ENCODE results near the gene HOXB6. TPM values are rescaled to one million over a fixed set of nuclear protein-coding genes. Genes with fewer than 3 reads are reported as not detected.

The HOXB6 gene
- total RNA-seq, 1 experiment from 2014 or later, result 0.92 TPM

DNA sequence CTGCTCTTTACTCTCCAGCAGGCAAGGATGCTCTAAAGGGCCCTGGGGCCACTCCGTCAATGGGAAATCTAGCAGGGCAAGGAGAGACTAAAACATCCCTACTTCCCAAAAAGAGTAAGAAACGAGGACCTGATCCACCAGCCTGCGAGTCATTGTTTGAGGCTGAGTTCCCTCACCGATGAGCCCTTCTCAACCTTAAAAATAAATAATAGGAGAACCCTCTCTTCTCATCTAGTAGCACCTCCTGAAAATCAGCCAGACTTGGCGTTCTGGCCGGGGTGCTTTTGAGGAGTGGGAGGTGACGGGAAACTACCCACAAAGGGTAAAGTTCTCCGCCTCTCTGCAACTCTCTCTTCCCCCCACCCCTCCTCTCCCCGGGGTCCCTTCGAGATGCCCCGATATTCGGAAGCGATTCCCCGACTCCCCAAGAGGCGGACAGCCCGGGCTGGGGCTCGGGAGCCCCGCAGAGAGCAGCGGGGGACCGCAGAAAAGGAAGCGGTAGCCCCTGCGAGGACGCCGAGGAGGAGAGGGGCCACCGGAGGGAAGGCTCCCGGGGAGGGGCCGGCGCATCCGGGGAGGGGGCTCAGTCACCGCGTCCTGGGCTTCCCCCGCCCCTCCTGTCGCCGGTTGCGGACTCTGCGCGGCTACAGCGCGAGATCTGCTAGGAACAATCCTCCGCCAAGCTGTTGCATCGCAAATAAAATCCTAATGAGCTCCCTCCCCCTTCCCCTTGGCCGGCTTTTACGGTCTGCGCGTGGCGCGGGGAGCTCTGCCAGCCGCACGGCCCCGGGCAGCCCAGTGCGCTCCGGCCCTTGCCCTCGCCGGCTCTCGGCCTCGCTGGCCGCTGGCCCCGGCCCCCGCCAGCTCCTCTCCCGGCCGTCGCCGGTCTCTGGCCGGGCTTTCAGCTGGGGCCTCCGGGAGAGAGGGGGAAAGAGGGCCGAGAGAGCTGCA, 20.0 kb upstream of the HOXB6 start:
- in situ Hi-C loops (cut with HindIII; ENCODE audit: low sequenced_read_pairs), result no loop called here
- DNase-seq (ENCODE audit: low spot score), result no peak

DNA sequence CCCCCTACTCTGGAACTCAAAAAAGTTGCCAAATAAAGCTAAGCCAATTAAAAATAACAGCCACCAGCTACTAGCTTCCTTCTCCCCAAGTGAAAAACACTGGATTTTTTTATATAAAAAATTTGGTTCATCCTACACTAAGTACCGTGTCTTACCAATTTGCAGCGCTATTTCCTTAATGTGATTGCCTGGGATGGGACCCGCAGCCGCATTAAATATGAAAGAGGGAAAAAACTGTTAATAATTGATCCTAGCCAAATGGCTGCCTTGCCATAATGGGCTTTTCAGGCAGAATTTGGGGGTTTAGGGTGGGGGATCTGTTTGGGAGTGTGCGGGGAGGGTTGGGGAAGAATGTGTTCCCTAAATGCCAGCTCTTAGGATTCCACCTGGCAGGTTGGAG, 19.3 kb upstream of the HOXB6 start:
- in situ Hi-C loops (cut with HindIII; ENCODE audit: low sequenced_read_pairs), result no loop called here
- DNase-seq (ENCODE audit: low spot score), result no peak

DNA sequence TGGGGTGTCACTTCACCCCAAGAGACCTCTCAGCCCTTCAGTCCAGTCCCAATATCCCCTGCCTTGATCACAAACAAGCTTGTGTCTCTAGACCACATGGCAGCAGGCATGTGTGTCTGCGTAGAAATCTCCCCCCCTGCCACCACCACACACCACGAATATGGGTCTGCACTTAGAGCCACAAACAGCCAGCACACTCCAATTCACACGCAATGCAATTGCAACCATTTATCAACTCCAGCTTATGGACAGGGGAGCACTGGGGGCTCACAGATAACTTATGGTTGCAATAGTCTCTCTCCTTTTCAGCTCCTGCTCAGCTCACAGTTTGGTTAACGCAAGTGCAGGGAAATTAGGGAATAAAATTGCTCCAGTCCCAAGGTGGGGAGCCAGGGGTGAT, 18.8 kb upstream of the HOXB6 start:
- in situ Hi-C loops (cut with HindIII; ENCODE audit: low sequenced_read_pairs), result no loop called here
- DNase-seq (ENCODE audit: low spot score), result no peak

DNA sequence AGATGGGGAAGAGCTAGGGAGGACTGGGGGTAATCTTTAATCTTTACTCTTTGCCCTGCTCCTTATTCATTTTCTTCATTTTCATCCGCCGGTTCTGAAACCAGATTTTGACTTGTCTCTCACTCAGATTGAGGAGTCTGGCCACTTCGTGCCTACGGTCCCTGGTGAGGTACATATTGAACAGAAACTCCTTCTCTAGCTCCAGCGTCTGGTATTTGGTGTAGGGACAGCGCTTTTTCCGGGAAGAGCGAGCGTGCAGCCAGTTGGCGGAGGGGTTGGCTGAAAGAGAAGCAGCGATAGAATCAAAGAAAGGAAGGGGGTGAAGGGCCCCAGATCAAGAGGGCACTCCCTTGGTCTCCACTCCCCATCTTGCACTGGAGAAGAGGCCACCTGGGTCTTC, 18.1 kb upstream of the HOXB6 start:
- no peak for DNase-seq (ENCODE audit: low spot score)
- in situ Hi-C loops (cut with HindIII; ENCODE audit: low sequenced_read_pairs), result no loop called here

DNA sequence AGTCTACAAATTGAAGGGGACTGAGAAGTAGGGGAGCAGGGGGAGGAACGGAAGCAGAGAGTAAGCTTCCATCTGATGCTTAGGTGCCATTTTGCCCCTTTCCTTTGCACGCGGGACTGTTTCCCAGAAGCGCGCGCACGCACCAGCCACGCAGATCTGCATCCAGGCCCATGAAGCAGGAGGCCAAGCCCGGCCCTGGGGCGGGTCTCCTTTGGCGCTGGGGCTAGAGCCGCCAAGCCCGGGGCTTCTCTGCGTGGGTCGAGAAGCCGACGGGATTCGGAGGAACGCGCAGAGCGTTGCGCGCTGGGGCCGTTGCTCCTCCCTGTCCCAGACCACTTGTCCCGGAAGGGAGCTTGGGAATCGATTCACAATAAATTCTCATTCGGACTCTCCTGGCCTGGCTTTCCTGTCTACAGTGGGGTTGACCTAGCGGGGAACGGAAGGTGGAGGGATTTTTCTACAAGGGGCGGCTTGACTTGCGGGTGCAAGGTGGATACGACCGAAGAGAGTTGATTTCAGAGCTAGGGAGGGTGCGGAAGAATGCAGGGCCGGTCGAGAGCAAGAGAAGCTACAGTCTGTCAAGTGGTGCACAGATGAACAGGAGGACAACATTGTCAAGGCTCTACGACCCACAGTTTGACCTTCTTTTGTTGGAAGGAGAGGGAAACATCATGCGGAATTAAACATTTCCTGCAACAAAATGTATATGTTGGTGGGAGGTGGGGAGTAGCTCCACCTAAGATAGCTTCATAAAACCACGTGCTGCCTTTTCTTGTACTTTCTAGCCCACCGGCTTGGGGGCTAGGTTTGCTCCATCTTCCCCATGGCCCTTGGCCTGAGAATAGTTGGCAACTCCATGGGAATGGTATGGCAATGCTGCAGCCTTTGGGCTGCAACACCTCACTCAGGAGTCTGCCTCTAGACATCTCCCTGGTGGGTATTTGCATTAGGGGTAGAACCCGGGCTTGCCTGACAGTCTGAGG, 16.9 kb upstream of the HOXB6 start:
- in situ Hi-C loops (cut with HindIII; ENCODE audit: low sequenced_read_pairs), result no loop called here

DNA sequence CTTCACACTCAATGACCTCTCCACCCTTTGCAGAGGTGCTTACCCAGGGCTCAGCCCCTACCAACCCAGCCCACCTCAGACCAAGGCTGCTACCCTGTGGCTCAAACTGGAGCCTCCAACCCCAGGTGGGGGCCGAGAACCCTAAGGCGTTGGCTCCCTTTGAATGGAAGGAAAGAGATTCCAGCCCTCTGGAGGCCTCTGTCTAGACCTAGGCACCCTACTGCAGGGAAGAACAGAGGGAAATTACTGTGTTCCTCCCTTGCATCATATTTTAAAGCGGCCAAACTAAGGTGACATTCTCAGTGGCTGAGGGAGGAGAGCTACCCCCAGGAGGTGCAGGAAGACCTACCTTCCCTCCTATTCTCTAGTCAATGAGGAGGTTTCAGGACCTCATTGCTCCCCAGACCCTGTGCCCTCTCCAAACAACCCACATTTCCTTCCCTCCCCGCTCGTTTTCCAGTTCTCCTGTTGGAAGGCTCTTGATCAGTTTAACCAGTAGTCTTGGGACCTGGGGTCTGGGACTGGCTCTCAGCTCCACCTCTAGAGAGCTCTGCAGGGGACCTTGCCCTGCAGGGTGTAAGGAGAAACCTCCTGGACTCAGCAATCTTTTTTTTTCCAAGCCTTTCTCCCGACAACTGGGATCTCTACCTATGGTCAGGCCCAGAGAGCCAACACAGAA, 15.8 kb upstream of the HOXB6 start:
- in situ Hi-C loops (cut with HindIII; ENCODE audit: low sequenced_read_pairs), result no loop called here
- DNase-seq (ENCODE audit: low spot score), result no peak

More for the DNA sequence above, 16.9 kb upstream of the HOXB6 start:
- DNase-seq (ENCODE audit: low spot score), result no peak

DNA sequence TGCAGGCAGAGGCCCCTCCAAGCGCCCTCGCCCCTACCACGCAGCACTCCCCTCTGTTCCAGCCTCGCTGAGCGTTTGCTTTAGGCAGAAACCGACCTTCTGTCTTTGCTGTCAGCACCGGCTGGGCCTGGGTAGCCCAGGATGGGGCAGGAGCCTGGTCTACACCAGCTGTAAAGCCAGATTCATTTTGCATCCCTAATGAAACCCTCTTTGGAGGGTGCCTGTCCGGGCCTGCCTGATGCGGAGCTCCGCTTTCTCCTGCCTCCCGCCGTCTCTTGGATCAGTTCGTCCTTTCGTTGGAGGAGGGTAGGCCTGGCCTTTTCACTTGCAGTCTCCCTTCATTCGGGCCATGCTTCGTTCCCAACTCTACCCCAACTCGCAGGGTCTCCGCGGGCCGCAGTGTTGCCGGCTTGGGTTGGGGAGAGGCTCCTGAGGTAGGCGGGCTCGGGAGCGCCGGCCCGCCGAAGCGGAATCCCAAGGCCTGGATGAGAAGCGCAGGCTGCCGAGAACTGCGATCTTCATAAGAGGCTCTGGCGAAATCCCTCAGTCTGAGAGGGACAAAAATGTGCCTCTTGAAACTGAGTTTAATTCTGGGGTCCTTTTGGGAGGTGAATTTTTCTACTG, 15.2 kb upstream of the HOXB6 start:
- DNase-seq (ENCODE audit: low spot score), result no peak
- in situ Hi-C loops (cut with HindIII; ENCODE audit: low sequenced_read_pairs), result no loop called here

DNA sequence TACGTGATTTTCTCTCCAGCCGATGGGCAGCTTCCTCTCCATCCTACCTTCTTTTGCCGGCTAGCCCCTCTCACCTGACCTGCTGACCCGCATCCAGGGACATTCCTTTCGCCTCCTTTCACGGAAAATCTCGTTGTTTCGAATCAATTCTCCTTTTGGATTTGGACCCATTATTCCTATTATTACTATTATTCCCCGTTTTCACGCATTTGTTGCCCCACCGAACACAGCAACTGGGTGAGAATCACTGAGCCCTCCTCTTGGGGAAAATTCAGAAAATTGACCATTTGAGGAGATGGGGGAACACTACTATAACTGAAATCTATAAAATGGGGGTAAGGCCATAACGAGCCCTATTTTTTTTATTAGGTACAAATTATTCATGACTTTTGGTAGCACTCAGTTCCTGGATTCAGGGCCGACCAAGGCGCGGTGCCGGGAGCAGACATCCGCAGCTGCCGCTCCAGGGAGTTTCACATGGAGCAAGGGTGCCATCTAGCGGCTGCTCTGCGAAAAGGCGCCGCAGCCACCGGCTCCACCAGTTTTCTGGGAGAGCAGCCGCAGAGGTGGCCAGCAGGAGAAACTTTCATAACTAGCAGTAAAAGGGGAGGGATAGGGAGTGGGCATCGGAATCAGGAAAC, 13.6 kb upstream of the HOXB6 start:
- DNase-seq (ENCODE audit: low spot score), result peak; percentile 76
- in situ Hi-C loops (cut with HindIII; ENCODE audit: low sequenced_read_pairs), result no loop called here

DNA sequence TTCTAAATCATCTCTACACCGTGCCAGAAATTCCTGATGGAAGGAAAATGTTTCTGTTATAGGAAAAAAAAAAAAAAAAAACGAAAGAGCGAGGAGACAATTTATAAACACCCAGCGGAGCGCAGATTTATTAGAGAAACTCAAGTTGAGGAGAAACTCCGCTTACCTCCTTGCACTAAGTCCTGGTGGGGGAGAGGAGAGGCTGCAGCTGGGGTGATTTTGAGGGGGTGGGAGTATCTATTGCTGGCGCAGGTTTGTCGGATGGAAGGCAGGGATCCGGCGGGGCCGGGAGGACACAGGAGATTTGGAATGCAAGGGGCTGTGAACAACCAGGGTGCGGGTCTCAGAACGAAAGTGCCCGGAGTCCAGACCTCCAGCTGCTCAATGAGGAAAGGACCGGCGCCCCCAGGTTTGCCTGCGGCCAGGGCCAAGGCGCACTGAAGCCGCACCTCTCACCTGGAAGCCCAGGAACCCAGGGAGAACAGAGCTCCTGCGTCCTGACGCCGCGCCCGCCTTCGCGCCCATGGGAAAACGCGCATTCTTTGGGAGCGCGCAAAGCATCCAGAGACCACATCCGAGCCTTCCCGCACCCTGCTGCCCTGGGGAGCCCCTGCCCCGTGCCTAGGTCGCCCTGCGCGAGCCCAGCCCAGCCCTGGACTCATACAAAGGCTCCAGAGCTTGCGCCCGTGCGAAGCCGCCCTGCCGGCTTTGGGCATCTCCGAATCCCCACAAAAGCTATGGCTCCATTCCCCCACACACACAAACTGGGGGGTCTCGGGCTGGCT, 12.9 kb upstream of the HOXB6 start:
- in situ Hi-C loops (cut with HindIII; ENCODE audit: low sequenced_read_pairs), result no loop called here
- DNase-seq (ENCODE audit: low spot score), result no peak

DNA sequence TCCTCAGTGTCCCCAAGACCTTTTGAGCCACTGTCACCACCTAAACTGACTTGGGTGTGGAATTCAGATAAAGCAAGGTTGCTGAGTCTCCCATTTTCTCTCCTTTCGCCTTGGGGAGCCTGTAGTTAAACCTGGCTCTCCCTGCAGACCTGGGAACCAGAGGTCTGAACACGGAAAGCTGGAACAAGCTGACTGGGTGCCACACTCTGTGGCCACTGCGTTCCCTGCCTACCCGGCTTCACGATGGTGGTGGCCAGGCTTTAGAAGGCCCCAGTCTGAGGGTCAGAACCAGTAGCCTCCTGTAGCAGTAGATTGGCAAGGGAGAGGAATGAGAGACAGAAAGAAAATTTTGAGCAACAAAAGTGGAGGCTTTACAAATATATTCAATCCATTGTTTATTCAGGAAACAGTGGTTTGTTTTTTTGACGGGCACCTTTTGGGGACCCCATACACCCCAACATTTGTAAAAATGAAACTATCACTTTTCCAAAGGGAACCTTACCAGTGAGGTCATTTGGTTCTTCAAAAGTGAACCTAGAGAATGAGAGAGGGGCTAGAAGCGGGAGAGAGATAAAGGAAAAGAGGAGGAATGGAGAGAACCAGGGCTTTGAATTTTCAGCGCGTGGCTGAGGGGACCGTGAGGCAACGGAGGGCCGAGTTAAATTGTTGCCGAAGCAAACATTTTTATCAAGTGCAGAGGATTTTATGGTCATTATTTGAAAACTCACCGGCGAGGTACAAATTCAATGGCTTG, 12.1 kb upstream of the HOXB6 start:
- in situ Hi-C loops (cut with HindIII; ENCODE audit: low sequenced_read_pairs), result no loop called here
- DNase-seq (ENCODE audit: low spot score), result no peak

DNA sequence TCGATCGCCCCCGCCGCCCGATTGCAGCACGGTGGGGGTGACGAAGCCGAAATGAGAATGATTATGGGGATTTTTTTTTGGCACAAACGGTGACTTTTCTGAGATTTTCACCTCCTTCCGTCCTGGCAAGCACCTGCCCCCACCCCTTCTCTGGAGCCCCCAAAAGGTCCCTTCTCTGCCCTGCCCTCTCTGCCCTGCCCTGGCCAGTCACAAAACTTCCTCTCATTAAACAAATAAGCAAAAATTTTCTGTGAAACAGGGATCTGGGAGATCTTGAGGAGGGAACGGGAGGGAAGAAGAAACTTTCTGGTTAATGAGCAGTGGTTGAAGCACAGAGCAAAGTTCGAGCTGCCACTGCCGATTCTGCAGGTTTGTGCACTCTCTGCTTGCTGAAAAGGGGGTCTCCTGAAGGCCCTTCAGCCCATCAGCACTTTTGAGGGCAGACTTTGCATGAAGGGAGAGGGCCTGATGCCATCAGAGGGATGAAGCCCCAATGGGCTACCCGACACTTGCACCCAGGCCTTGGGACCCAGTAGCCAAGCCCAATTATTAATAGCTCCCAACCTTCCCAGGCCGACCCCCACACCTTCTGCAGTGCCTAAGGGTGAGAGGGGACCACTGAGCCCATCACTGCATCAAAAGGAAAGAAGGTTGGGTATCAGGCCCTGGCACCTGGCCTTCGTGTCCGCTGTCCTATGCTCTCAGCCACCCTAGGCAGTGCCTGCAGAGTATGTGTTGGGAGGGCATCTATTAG, 11.4 kb upstream of the HOXB6 start:
- no peak for DNase-seq (ENCODE audit: low spot score)
- in situ Hi-C loops (cut with HindIII; ENCODE audit: low sequenced_read_pairs), result no loop called here

DNA sequence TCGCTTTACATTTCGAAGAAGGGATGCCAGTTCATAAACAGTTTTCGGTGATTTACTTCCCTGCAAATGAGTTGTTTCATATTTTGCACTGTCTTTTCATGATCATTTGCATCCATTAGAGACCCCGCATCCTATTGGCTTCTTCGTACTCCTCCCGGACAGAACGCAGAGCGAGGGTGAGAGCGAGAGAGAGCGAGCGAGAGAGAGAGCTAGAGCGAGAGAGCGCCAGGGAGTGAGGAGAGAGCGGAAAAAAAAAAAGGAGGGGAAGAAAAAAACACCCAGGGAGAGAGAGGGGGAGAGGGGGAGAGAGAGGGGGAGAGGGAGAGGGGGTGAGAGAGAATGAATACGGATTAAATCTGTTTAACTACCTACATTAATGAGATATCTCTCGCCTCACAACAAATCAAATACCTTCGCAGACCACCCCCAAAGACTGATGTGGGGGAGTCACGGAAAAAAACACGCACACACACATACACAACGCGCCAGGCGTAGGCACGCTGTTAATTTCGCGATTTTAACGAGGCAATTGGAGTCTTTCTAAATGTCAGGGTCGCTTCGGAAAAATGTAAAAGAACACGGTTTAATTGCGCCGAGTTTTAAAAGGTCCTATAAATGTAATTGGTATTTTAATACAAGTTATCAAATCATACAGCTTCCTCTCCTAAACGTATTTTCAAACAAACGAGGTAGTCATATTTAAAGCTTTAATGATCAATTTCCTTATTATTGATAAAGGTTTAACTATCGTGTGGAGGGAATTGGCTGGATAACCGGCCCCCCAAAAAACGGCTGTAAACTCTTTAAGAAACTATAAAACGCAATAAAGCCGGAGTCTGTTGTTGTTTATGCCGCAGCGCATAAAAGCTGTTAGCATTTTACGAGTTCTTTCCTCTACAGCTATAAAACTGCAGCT, 10.5 kb upstream of the HOXB6 start, which contains the start of gene HOXB8:
Gene HOXB8 (minus strand): TSS at position 246 of the 916 bp plus-strand sequence. CDS start 588 bp downstream, outside the sequence.
- DNase-seq (ENCODE audit: low spot score), result no peak
- in situ Hi-C loops (cut with HindIII; ENCODE audit: low sequenced_read_pairs), result no loop called here

DNA sequence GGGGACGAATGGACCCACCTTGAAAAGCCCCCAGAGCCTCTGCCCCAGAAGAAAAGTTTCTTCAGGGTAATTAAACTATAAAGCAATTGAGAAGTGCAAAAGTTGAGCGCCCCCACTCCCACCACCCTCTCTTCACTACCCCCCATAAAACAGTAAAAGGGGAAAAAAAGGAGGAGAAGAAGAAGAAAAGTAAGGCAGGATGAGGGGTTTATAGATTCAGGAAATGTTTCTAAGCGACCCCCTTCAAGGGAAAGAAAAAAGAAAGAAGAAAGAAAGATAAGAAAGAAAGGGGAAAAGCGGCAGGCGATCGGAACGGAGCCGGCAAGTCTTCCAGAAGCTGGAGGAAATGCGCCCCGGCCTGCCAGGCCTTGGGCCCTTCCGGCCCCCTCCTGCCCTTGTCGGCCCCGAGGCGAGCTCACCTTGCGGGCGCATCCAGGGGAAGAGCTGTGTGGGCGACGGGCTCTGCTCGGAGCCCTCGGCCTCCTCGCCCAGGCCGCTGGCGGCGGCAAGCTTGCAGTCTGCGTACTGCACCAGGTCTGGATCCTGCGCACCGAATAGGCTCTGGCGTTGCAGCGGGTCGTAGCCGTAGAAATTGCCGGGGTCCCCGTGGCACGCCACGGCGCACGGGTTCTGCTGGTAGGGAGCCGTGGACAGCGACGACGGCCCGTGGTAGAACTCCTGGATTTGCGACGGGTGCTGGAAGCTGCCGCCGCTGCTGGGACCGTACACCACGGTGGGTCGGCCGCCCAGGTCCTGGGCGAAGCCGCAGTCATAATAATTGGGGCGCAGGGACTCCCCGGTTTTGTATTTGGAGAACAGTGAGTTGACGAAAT, 9.3 kb upstream of the HOXB6 start:
- in situ Hi-C loops (cut with HindIII; ENCODE audit: low sequenced_read_pairs), result no loop called here
- no peak for DNase-seq (ENCODE audit: low spot score)

DNA sequence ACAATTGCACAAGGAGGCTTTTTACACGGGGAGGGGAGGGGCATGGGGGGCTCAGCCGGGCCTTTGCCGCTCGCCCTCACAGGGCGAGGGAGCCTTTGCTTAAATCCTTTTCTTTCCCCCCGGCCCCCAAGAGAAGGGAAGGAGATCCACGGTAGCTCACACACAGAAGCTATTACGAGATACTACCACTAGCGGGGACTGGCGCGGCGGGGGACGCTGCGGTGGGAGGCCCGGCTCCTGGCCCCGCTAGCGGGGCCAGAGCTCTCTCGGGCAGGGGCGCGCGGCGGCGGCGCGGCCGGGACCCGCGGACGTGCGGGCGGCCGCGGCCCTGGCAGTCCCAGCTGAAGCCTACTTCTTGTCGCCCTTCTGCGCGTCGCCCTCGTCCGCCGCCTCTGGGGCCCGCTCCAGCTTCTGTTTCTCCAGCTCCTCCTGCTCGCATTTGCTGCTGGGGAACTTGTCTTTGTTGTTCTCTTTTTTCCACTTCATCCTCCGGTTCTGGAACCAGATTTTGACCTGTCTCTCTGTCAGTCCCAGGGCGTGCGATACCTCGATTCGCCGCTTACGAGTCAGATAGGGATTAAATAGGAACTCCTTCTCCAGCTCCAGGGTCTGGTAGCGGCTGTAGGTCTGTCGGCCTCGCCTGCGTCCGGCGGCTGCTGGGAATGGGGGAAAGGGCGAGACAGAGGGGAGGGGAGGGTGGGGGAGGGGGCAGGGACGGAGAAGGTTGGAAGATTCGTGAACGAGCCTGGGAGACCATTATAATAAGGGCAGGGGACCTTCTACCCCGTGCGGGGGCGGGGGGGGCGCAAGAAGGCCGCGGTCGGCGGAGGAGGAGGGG, 8.3 kb upstream of the HOXB6 start:
- in situ Hi-C loops (cut with HindIII; ENCODE audit: low sequenced_read_pairs), result no loop called here
- DNase-seq (ENCODE audit: low spot score), result no peak
